Measurements from ENCODE around the gene CEBPZOS. TPM values are rescaled to one million over a fixed set of nuclear protein-coding genes. Genes with fewer than 3 reads are reported as not detected.

The CEBPZOS gene
- total and polyA plus RNA-seq, 8 donors: 33.1 to 54.3 (median 51.1) TPM

GRCh38 chr2:37180640-37181039 is 15.7 kb upstream of the CEBPZOS start:
- Histone ChIP-seq H3K4me1 (no peaks in the 10 kb centered on the region), H3K27me3 (no peaks in the 10 kb centered on the region), H3K4me3 (no peak overlapping the region), H3K27ac (no peak overlapping the region), H3K9me3 (no peaks in the 10 kb centered on the region), H3K36me3 (no peaks in the 10 kb centered on the region)
- ATAC-seq (no peak), DNase-seq (no peak)
- intact Hi-C loops (cut with DNase I): no loop called here
- TF ChIP-seq, protein P1, sequence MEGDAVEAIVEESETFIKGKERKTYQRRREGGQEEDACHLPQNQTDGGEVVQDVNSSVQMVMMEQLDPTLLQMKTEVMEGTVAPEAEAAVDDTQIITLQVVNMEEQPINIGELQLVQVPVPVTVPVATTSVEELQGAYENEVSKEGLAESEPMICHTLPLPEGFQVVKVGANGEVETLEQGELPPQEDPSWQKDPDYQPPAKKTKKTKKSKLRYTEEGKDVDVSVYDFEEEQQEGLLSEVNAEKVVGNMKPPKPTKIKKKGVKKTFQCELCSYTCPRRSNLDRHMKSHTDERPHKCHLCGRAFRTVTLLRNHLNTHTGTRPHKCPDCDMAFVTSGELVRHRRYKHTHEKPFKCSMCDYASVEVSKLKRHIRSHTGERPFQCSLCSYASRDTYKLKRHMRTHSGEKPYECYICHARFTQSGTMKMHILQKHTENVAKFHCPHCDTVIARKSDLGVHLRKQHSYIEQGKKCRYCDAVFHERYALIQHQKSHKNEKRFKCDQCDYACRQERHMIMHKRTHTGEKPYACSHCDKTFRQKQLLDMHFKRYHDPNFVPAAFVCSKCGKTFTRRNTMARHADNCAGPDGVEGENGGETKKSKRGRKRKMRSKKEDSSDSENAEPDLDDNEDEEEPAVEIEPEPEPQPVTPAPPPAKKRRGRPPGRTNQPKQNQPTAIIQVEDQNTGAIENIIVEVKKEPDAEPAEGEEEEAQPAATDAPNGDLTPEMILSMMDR (IDR thresholded peaks at IDR 0.05): no peak

GRCh38 chr2:37181726-37182684 is 14.3 kb upstream of the CEBPZOS start:
- no peaks in the 10 kb centered on the region for H3K9me3 ChIP-seq
- H3K27me3 ChIP-seq: no peaks in the 10 kb centered on the region
- H3K27ac ChIP-seq: no peak overlapping the region
- TF ChIP-seq, protein P1 (IDR thresholded peaks at IDR 0.05): no peak
- intact Hi-C loops (cut with DNase I): no loop called here
- H3K4me3 ChIP-seq: no peak overlapping the region
- no peaks in the 10 kb centered on the region for H3K36me3 ChIP-seq
- no peak for DNase-seq
- ATAC-seq: no peak
- H3K4me1 ChIP-seq: no peaks in the 10 kb centered on the region

DNA sequence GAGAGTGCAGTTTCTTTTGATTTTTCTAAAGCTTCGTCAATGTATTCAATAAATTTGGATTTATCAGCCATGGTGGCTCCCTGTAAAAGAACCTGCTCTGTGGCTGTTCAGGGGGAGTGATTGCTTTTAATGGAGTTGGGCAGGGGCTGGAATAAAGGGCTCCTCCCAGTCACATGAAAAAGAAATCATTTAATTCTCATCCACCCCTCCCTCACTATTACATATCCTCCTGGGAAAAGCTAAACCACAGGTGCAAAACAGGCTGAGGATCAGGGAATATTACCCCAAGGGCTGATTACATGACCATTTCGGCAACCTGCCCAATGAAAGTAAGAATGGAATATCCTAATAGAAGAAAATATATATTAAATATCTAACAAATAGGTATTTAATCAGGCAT is 7.7 kb upstream of the CEBPZOS start, which contains the start of gene SULT6B1:
Gene SULT6B1 (minus strand): TSS at position 101 of the 400 bp plus-strand sequence. CDS start 30 bp downstream, at position 71.
- H3K9me3 ChIP-seq: no peaks in the 10 kb centered on the region
- H3K27ac ChIP-seq: peak within 1 kb of the TSS in 1 of 2 donors; percentile 88
- no peaks in the 10 kb centered on the region for H3K27me3 ChIP-seq
- H3K4me3 ChIP-seq: no peak within 1 kb of the TSS
- no peak for ATAC-seq
- no peaks in the 10 kb centered on the region for H3K36me3 ChIP-seq
- H3K4me1 ChIP-seq: peaks cover 0 to 20% of the 10 kb centered on the region in 2 donors
- TF ChIP-seq, protein P1 (IDR thresholded peaks at IDR 0.05): no peak
- intact Hi-C loops (cut with DNase I): no loop called here
- no peak for DNase-seq

GRCh38 chr2:37189452-37190153 is 6.7 kb upstream of the CEBPZOS start:
- TF ChIP-seq, protein P1 (IDR thresholded peaks at IDR 0.05): no peak
- DNase-seq (no peak), ATAC-seq (peak; percentile 79)
- no peaks in the 10 kb centered on the region for H3K9me3 ChIP-seq
- no peak overlapping the region for H3K4me3 ChIP-seq
- no peaks in the 10 kb centered on the region for H3K36me3 ChIP-seq
- H3K4me1 ChIP-seq: peaks cover 0 to 20% of the 10 kb centered on the region in 2 donors
- peak overlapping the region in 1 of 2 donors; percentile 88 for H3K27ac ChIP-seq
- no peaks in the 10 kb centered on the region for H3K27me3 ChIP-seq
- intact Hi-C loops (cut with DNase I): no loop called here

- no peak for ATAC-seq
- H3K27ac ChIP-seq: peak overlapping the region in 1 of 2 donors; percentile 88
- TF ChIP-seq, protein P1 (IDR thresholded peaks at IDR 0.05): no peak
Observed at GRCh38 chr2:37190290-37190689, 6.0 kb upstream of the CEBPZOS start.

More at GRCh38 chr2:37190290-37190689, 6.0 kb upstream of the CEBPZOS start:
- Histone ChIP-seq H3K4me1 (peaks cover 0 to 20% of the 10 kb centered on the region in 2 donors), H3K36me3 (no peaks in the 10 kb centered on the region), H3K27me3 (no peaks in the 10 kb centered on the region), H3K9me3 (no peaks in the 10 kb centered on the region), H3K4me3 (no peak overlapping the region)
- intact Hi-C loops (cut with DNase I): no loop called here
- DNase-seq: no peak

All from left lung (tissue), 10 donors.